Spleen (tissue), 7 donors: ENCODE results near the gene CCDC194.

Experiments
- POLR2AphosphoS5 ChIP-seq, 3 donors: sonication (generic); formaldehyde crosslinking; IDR thresholded peaks; one replicate each; pipeline ENCODE4 v1.5.1; 2017; ENCODE audit warnings: antibody characterized with exemption in 3 of 3
- TF ChIP-seq, protein P1 (sequence below), 11 experiments: fragments of 200-600 bp in 7 of 11; fragments of 450-650 bp in 4 of 11; sonication (generic) in 4 of 11; IDR thresholded peaks in 8 of 11; conservative IDR thresholded peaks in 3 of 11; 1 replicate in 7 of 11; 2 replicates in 4 of 11; pipeline versions ENCODE4 v1.4.0 to v1.8.0; 2016 to 2021; ENCODE audit warnings: antibody characterized with exemption in 11 of 11, inconsistent platforms in 4 of 11, mild to moderate bottlenecking in 1 of 11
- donor health status: DM: no; HTN: no; CAD: no; lungs with moderate emphysema.
- donor health status: DM: no; HTN: no; CAD: no.
- donor health status: DM: no; HTN: no; CAD: no.

- TF ChIP-seq, protein P1, sequence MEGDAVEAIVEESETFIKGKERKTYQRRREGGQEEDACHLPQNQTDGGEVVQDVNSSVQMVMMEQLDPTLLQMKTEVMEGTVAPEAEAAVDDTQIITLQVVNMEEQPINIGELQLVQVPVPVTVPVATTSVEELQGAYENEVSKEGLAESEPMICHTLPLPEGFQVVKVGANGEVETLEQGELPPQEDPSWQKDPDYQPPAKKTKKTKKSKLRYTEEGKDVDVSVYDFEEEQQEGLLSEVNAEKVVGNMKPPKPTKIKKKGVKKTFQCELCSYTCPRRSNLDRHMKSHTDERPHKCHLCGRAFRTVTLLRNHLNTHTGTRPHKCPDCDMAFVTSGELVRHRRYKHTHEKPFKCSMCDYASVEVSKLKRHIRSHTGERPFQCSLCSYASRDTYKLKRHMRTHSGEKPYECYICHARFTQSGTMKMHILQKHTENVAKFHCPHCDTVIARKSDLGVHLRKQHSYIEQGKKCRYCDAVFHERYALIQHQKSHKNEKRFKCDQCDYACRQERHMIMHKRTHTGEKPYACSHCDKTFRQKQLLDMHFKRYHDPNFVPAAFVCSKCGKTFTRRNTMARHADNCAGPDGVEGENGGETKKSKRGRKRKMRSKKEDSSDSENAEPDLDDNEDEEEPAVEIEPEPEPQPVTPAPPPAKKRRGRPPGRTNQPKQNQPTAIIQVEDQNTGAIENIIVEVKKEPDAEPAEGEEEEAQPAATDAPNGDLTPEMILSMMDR (IDR thresholded peaks at IDR 0.05 in 8 of 11, conservative IDR thresholded peaks at IDR 0.05 in 3 of 11): no peak
- peak; percentile 88 to 93 (median 88) for TF ChIP-seq POLR2AphosphoS5 (IDR thresholded peaks at IDR 0.05)
Measured at GRCh38 chr19:17352608-17353280, 41.3 kb downstream of the CCDC194 start.
